SIG-M5 treated with dmso at 0.1 percent for 504 hours (cell line): ENCODE data around the gene FARS2.

Experiments used
- DNase-seq: peaks from one replicate; lab custom pipeline; 2025; ENCODE audit not compliant: unreplicated experiment; lab: John Stamatoyannopoulos, UW

The FARS2 gene

GRCh38 chr6:5260661-5261544 lies at the start of gene FARS2, which contains the start of gene LYRM4:
Gene FARS2, plus strand, starts transcription at chr6:5261513.
Gene LYRM4, minus strand, starts transcription at chr6:5260950. Its CDS starts 217 bp downstream, at chr6:5260733.
- peak; percentile 75 for DNase-seq

DNA sequence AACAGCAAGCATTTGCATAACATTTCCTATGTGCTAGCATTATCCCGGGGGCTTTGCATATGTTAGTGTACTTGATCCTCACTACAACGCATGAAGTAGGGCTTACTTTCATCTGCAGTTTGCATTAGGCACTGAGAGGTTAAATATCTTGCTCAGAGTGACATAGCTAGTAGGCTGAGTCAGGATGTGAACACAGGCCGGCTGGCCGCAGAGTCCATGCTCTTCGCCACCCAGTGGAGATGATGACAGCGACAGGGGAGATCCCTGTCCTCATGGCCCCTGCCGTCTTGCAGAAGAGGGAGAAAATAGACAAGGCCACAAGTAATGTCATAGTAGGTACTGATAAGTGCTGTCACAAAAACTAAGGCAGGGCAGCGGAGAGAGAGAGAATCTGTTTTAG lies 47.5 kb upstream of the FARS2 start:
- DNase-seq = no peak

GRCh38 chr6:5214570-5215052 lies 46.7 kb upstream of the FARS2 start:
- no peak for DNase-seq

DNA sequence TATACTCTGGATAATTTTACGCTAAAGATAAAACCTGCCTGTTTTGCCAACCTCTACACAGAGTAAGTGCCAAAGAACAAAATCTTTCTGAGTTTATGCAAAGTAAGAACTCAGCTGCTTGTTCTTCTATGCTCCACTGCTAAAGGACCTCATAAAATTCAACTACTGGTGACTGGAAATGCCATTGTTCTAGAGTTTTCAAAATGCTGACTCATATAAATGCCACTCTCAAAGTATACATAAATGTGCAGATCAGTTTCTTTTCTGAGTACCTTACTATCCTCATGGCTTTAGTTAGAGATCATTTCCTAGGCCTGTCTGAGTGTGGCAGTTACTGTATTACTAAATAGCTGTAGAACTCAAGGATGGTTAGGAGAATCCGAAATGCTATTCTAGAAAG lies 46.2 kb upstream of the FARS2 start:
- no peak for DNase-seq

DNA sequence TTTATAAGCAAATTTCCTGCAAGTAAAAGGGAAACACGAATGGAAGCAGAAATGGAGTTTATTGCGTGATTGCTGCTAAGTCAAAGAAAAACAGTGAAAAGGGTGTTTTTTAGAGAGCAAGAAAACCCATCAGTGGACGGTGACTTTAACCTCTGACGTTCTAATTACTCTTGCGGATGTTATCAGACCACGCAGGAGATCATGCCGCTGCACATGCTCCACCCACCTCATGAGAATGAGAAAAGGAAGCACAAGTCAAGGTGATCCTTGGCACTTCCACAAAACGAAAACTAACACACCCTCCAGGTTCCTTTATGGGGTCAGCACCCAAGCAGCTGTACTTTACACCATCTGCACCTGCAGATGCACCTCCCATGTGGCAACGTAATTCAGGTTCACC lies 45.5 kb upstream of the FARS2 start:
- DNase-seq = no peak

DNA sequence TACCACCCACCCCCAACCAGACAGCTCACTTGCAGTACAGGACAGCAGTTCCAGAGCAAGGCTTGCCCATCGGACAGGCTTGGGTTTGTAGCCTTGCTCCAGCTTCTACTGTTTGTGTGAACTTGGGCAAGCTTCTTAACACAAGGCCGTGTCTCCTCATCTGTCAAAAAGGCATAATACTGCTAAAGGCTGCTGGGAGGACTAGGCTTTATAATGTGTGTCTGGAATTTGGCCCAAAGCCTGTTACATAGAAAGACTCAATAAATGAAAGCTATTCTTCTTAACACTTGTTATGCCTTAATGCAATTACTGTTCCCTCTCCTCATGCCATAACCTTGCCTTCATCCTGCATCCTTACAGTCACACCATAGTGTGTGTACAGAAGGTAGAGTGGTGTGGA lies 44.0 kb upstream of the FARS2 start:
- DNase-seq = no peak

GRCh38 chr6:5219011-5219691 lies 42.2 kb upstream of the FARS2 start:
- no peak for DNase-seq

DNA sequence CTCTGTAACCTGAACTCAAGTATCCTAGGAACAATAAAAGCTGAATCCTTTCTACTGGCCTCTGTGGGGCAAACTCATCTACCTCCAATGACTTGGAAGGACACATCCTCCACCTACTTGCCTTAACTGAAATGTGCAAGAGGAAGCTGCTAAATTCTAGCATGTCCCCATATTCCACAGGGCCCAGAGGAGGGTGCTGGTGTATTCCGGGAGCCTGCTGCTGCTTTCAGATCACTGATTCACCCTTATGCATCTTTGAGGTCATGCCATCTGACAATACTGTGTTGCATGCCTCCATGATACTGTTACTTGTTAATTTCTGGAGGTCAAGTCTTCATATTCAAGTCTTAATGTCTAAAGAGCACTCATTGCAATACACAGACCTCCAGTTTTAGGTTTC lies 40.9 kb upstream of the FARS2 start:
- DNase-seq = no peak

DNA sequence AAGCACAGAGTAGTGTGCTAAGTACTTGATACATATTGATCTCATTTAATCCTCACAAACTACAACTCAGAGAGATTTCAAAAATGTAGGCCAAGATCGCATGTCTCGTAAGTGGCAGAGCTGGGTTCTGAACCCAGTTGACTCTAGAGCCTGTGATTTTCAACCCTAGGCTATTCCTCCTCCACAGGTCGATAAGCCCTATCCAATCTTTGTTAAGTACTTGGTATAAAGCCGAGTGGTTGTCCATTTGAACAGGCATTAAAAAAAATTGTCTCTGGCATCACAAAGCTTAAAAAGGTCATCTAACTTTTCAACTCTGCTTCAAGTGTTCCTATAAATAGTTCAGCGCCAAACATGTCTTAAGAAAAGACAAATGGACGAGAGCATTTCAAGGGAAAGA lies 38.0 kb upstream of the FARS2 start:
- DNase-seq = no peak

- no peak for DNase-seq
Measured at GRCh38 chr6:5229356-5229755, 32.0 kb upstream of the FARS2 start.

GRCh38 chr6:5230081-5230480 lies 31.2 kb upstream of the FARS2 start:
- no peak for DNase-seq

DNA sequence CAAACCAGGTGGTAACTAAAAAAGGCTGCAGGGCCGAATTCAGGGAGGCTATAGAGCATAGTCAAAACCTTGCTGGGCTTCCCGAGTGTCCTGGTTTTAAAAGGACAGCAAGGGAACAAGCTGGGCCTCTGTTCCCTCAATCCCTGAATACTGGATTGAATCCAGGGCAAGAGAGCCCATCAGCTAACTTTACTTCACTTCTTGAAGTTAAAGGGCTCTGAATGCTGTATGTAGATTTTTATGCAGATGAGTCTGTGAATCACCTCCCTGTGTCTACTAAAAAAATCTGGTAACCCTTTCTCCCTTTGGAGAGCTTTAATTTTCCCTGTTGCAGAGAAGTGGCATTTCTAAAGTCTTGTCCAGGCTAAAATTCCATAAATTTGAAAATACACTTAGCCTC lies 30.0 kb upstream of the FARS2 start:
- DNase-seq = no peak

- peak; percentile 20 for DNase-seq
Measured at GRCh38 chr6:5234874-5235273, 26.4 kb upstream of the FARS2 start.

- no peak for DNase-seq
Measured at GRCh38 chr6:5235830-5236229, 25.5 kb upstream of the FARS2 start.

DNA sequence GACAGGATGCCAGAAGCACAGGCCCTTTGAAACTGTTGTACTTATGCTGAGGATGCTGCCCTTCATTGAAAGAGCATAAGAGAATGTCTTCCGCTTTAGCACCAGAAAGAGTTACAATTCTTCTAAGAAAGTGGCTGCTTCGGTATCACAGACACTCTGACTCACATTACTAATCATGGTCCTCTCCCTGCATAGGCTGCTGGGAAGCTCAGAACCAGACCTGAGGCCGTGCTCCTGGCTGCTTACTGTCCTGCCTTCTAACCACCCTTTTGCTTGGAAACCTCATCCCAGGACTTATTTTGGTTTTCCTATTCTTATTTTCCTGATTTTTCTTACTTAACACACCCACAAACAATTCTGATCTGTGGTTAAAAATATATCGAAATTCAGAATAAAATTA lies 23.5 kb upstream of the FARS2 start:
- no peak for DNase-seq

- no peak for DNase-seq
Measured at GRCh38 chr6:5238336-5238735, 23.0 kb upstream of the FARS2 start.

DNA sequence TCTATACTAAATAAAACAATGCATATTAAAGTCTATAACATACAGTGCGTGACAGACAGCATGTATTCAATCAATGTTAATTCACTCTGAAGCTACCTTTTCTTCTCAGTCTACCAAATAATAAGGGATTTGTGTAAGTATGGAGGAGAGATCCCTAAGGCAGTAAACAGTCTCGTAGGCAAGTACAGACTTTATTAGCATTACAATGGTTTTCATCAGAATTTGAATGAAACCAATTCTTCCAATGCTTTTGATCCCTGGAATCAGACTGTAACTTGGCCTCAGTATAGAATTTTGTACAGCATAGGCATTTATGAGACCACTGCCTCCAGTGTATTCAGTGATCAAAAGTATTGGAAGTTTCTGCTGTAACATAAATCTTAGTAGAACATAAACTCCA lies 20.1 kb upstream of the FARS2 start:
- no peak for DNase-seq

DNA sequence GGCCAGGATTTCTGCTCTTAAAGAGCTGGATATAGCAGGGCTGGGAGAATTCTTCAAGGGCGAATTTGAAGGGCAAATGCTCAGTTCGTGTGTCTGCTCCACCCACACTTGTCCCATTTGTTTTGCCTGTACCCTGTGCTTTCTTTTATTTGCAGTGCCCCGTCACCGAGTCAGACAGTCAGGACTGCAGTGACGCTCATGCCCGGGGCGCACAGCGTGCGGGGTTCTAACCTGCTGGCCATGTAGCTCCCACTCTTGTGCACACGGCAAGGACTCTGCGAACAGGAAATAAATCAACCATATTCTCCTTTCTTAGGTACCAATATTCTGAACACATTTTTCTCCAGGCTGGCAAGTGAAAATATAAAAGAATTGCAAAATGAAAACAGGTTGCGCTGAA lies 18.2 kb upstream of the FARS2 start:
- DNase-seq = no peak

GRCh38 chr6:5246141-5247097 lies 14.9 kb upstream of the FARS2 start:
- DNase-seq = no peak

- DNase-seq = no peak
Measured at GRCh38 chr6:5247201-5247600, 14.1 kb upstream of the FARS2 start.
